ENCODE data around the gene DLG2.

GRCh38 chr11:84249344-84250135 lies 1377.6 kb downstream of the DLG2 start:
- TF ChIP-seq CTCF (conservative IDR thresholded peaks at IDR 0.05; ENCODE audit: low read depth, low read length) (no peak), POLR2A (IDR thresholded peaks at IDR 0.05; ENCODE audit: low read depth, low read length) (no peak)

Data from IMR-90 (cell line).